Measurements from ENCODE around the gene ASAP3. TPM values are rescaled to one million over a fixed set of nuclear protein-coding genes. Genes with fewer than 3 reads are reported as not detected.

Gene ASAP3
- total and polyA plus RNA-seq, 2 of the 13 experiments (the other 11 are each of a cell fraction or from before 2014, with no cell fraction given) = 32.6 to 37.0 TPM

- TF ChIP-seq DMAP1 (CRISPR knock-in tag; IDR thresholded peaks at IDR 0.05) (0 out of 2 replicates have a peak, but pooled peaks have one; percentile 4), PRMT3 (CRISPR knock-in tag; IDR thresholded peaks at IDR 0.05; ENCODE audit: borderline replicate concordance, low read depth) (no peak), ZZZ3 (CRISPR knock-in tag; IDR thresholded peaks at IDR 0.05; ENCODE audit: borderline replicate concordance) (no peak), ZNF224 (CRISPR knock-in tag; IDR thresholded peaks at IDR 0.05) (no peak), ZSCAN9 (CRISPR knock-in tag; IDR thresholded peaks at IDR 0.05; ENCODE audit: borderline replicate concordance) (no peak), ZNF280D (CRISPR knock-in tag; IDR thresholded peaks at IDR 0.05) (no peak), HINFP (CRISPR knock-in tag; IDR thresholded peaks at IDR 0.05; ENCODE audit: low read depth) (no peak), ZFP90 (CRISPR knock-in tag; IDR thresholded peaks at IDR 0.05; ENCODE audit: borderline replicate concordance) (no peak), ARID4A (CRISPR knock-in tag; IDR thresholded peaks at IDR 0.05; ENCODE audit: borderline replicate concordance) (no peak), DZIP1 (CRISPR knock-in tag; IDR thresholded peaks at IDR 0.05) (no peak), ZFP91 (CRISPR knock-in tag; IDR thresholded peaks at IDR 0.05; ENCODE audit: borderline replicate concordance) (peak; percentile 85; the same call in 1 of the 2 replicates), CHD2 (IDR thresholded peaks at IDR 0.05; ENCODE audit: low read depth, low read length) (no peak), ZNF331 (CRISPR knock-in tag; IDR thresholded peaks at IDR 0.05) (no peak), ZNF275 (CRISPR knock-in tag; IDR thresholded peaks at IDR 0.05; ENCODE audit: borderline replicate concordance) (no peak)
Measured at GRCh38 chr1:23531562-23532094, 47.6 kb upstream of the ASAP3 start (continued).

Measured in HepG2 (cell line).